Stomach smooth muscle (tissue), 2 donors: ENCODE data around the gene ZFP36L1.

ENCODE experiments used
- H3K27ac ChIP-seq: one replicate; pipeline ENCODE4 v1.7.0; 2013; ENCODE audit warnings: mild to moderate bottlenecking, low read length, inconsistent platforms
- H3K27me3 ChIP-seq, 2 donors: one replicate each; pipeline ENCODE4 v1.7.0; 2013; ENCODE audit warnings: low read length in 2 of 2; ENCODE audit not compliant: insufficient read depth in 2 of 2, control insufficient read depth in 1 of 2
- H3K36me3 ChIP-seq, 2 donors: one replicate each; pipeline ENCODE4 v1.7.0; 2013; ENCODE audit warnings: low read length in 2 of 2; ENCODE audit not compliant: control insufficient read depth in 2 of 2, insufficient read depth in 2 of 2
- H3K4me1 ChIP-seq: one replicate; pipeline ENCODE4 v1.7.0; 2013; ENCODE audit warnings: low read length; ENCODE audit not compliant: control insufficient read depth, insufficient read depth
- H3K4me3 ChIP-seq, 2 donors: one replicate each; pipeline ENCODE4 v1.7.0; 2013; ENCODE audit warnings: low read length in 2 of 2
- H3K9ac ChIP-seq, 2 donors: one replicate each; pipeline ENCODE4 v1.7.0; 2013; ENCODE audit warnings: low read length in 2 of 2, mild to moderate bottlenecking in 1 of 2
- H3K9me3 ChIP-seq, 2 donors: one replicate each; pipeline ENCODE4 v1.7.0; 2013; ENCODE audit warnings: low read length in 2 of 2; ENCODE audit not compliant: control insufficient read depth in 2 of 2
- donor health status: healthy.
- donor health status: Pancreatic carcinoma.

ZFP36L1 gene

DNA sequence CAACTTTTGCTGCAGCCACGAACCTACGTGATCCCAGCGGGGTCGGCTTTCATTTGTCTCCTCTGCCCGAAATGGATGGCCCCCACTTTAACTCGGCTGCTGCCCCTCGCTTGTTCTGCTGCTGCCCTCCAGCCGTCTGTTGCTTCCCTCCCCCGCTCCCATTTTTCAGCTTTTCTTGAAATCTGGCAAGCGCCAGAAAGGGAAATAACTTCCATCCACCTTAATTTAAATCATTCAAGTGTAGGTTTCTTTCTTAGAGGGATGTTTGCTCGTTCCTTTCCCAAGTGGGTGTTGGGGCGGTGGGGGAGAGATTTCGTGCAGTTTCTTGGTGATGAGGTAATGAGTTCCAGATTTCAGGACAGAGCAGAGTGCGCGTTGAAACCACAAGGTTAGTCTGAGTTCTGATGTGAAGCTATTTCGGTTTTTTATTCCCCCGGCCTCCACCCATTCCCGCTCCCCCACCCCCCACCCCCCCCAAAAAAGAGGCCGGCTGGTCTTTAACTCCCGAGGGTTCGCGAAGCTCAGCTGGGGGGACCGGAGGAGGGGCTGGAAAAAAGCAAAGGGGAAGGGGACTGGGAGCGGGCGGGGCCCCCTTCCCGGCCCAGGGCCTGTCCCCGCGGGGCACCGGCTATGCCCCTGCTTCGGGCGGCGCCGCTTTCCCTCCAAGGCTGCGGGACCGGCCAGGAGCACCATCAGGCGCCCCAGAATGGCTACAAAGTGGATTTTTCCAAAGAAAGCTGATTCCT, 2.2 kb upstream of the ZFP36L1 start:
- Histone ChIP-seq H3K27me3 (no peaks in the 10 kb centered on the region), H3K9me3 (no peaks in the 10 kb centered on the region), H3K36me3 (peaks cover 19 to 23% of the 10 kb centered on the region in 2 donors), H3K4me1 (peaks cover 14% of the 10 kb centered on the region), H3K27ac (peak overlapping the region; percentile 100), H3K4me3 (peak overlapping the region; percentile 56 to 83), H3K9ac (peak overlapping the region; percentile 96 to 100)

DNA sequence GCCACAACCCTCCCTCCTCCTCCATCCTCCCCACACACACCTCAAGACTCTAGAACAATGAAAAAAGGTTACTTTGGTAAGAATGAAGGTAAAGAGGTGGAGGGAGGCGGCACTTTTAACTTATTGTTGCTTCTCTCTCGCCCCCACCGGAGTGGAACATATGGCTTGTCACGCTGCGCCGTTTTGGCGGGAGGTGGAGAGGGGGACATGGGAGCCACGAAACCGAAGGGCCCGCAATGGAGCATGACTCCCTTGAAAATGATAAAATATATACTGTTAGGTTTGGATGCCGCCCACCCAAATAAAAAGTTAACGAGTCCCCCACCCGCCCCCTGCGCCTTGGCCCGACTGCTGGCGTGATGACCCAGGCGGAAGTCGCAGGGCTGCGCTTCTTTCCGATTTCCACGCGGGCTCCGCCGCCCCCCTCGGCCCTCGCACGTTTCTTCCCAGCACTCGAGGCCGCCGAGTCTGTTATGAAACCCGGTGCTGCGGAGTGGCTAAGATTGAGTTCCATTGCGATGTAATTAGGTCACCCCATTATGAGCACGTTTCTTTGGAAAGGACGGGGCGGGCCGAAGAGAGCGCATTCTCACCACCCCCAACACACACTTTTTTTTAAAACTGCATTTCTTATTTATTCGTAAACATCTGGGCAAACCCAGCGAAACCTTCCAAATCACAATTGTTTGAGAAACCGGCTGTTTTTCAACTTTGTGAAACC, 1.4 kb upstream of the ZFP36L1 start:
- H3K36me3 ChIP-seq, result peaks cover 26 to 31% of the 10 kb centered on the region in 2 donors
- H3K4me1 ChIP-seq, result peaks cover 21% of the 10 kb centered on the region

DNA sequence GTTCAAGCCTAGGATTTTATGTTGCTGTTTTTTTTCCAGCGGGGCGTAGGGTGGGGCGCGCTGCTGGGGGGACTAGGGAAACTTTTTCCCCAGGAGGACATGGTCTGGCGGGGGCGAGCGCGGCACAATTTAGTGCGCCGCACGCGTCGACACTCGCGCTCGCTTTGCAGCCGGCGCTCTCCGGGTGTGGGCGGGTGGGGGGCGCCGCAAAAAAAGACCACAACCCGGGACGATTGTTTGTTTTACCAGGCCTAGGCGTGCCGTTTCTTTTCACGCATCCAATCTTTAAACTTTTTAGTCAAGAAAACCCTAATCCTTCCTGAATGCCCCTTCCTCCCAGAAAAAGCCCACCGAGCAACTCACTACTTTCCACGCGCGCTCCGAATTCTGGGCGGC, 865 bp upstream of the ZFP36L1 start:
- peak overlapping the region; percentile 100 for H3K27ac ChIP-seq
- peak overlapping the region; percentile 96 to 100 for H3K9ac ChIP-seq
- H3K4me3 ChIP-seq, result peak overlapping the region; percentile 78 to 83
- no peaks in the 10 kb centered on the region for H3K27me3 ChIP-seq
- H3K4me1 ChIP-seq, result peaks cover 25% of the 10 kb centered on the region
- H3K36me3 ChIP-seq, result peaks cover 29 to 35% of the 10 kb centered on the region in 2 donors
- no peaks in the 10 kb centered on the region for H3K9me3 ChIP-seq

More for the DNA sequence above, 1.4 kb upstream of the ZFP36L1 start:
- Histone ChIP-seq H3K27me3 (no peaks in the 10 kb centered on the region), H3K9me3 (no peaks in the 10 kb centered on the region), H3K9ac (peak overlapping the region; percentile 96 to 100), H3K4me3 (peak overlapping the region; percentile 78 to 83), H3K27ac (peak overlapping the region; percentile 100)

GRCh38 chr14:68792678-68792978, 239 bp downstream of the ZFP36L1 start:
- Histone ChIP-seq H3K27ac (peak overlapping the region; percentile 100), H3K4me1 (peaks cover 25% of the 10 kb centered on the region), H3K36me3 (peaks cover 31 to 40% of the 10 kb centered on the region in 2 donors), H3K9me3 (no peaks in the 10 kb centered on the region), H3K4me3 (peak overlapping the region; percentile 95 to 100), H3K27me3 (no peaks in the 10 kb centered on the region), H3K9ac (peak overlapping the region; percentile 96 to 100)

DNA sequence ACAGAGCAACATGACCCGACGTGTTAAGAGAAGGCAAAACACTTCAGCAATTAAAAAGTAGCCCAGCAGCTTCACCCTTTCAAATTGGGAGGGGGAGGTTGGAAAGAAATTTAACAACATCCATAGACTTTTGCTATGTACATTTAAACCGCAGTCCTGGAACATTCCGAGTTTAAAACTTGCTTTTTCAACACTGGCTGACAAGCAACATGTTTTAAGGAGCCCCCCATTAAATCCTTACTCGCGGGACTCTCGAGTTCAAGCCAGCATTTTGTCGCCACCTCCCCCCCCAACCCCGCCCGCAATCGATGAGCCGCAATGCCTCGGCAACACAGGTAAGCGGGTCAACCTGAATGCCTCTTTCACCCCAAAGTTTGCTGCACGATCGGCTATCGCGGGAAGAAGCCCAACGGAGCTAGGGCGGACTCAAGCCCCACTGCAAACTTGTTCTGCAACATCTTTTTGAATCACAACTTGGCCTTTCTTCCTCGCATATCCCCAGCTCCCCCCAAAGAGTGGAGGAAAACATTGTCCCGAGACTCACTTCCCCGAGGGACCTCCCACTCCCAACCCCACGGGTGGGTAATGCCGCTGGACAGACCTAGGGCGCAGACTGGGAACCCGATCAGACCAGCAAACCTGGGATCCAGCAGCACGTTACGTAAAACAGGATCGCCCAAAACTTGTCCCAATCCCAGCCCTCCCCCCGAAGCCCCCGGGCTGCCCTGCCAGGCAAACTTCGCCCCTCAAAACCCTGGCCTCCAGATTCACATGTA, 777 bp downstream of the ZFP36L1 start:
- Histone ChIP-seq H3K36me3 (peaks cover 36 to 45% of the 10 kb centered on the region in 2 donors), H3K27ac (peak overlapping the region; percentile 100), H3K9ac (peak overlapping the region; percentile 96 to 100), H3K9me3 (no peaks in the 10 kb centered on the region), H3K4me3 (peak overlapping the region; percentile 95 to 100), H3K27me3 (no peaks in the 10 kb centered on the region), H3K4me1 (peaks cover 29% of the 10 kb centered on the region)

- peak overlapping the region; percentile 96 to 100 for H3K9ac ChIP-seq
- H3K4me1 ChIP-seq, result peaks cover 29% of the 10 kb centered on the region
- H3K4me3 ChIP-seq, result peak overlapping the region; percentile 95 to 100
- H3K9me3 ChIP-seq, result no peaks in the 10 kb centered on the region
- H3K36me3 ChIP-seq, result peaks cover 39 to 48% of the 10 kb centered on the region in 2 donors
- peak overlapping the region; percentile 100 for H3K27ac ChIP-seq
- H3K27me3 ChIP-seq, result no peaks in the 10 kb centered on the region
These were observed 1.6 kb downstream of the ZFP36L1 start for GRCh38 chr14:68791078-68791901.

- no peaks in the 10 kb centered on the region for H3K27me3 ChIP-seq
- peaks cover 33% of the 10 kb centered on the region for H3K4me1 ChIP-seq
- peak overlapping the region; percentile 100 for H3K27ac ChIP-seq
- H3K36me3 ChIP-seq, result peaks cover 41 to 48% of the 10 kb centered on the region in 2 donors
- H3K9ac ChIP-seq, result peak overlapping the region; percentile 96 to 100
- no peaks in the 10 kb centered on the region for H3K9me3 ChIP-seq
- H3K4me3 ChIP-seq, result peak overlapping the region; percentile 95 to 100
These were observed 2.2 kb downstream of the ZFP36L1 start for GRCh38 chr14:68790644-68791077.

- Histone ChIP-seq H3K9me3 (no peaks in the 10 kb centered on the region), H3K36me3 (peaks cover 41 to 48% of the 10 kb centered on the region in 2 donors), H3K27me3 (no peaks in the 10 kb centered on the region), H3K4me1 (peaks cover 40% of the 10 kb centered on the region), H3K27ac (peak overlapping the region; percentile 100), H3K4me3 (peak overlapping the region; percentile 95 to 100), H3K9ac (peak overlapping the region; percentile 96 to 100)
These were observed 2.8 kb downstream of the ZFP36L1 start for GRCh38 chr14:68789821-68790643.

DNA sequence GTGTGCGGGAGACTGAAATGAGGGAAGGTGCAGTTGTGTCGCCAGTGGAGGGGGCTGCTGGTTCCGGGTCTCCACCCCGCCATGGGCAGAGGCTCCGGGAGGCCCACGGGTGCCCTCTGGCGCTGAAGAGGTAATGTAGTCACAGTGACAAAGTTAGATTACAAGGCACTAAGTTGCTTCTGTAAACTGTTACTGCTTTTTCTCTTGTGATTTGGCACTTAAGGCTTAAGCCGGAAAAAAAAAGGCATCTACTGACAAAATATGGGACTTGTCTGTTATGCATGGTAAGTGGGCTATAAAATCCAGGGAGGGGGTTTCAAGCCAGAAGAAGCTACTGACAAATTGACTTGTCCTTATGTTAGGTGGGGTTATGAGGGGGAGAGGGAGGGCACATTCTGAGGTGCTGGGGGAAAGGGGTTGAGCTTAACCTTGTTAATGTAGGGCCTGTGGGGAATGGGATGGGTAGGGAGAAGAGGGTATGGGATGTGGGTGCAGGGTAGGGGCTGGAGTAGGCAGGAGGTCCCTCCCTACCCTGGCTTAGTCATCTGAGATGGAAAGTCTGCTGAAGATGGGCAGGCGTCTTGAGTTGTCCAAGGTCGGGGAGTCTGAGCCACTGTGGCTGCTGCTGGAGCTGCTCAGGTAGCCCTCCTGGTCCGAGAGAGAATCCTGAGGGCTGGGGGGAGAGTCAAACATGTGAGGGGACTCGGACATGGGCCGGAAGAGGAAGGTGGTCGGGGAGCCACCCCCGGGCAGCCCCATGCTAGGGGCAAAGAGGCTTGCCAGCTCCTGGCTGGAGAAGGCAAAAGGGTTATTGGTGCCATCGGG, 3.7 kb downstream of the ZFP36L1 start:
- H3K4me1 ChIP-seq, result peaks cover 40% of the 10 kb centered on the region
- peak overlapping the region; percentile 96 to 100 for H3K9ac ChIP-seq
- peaks cover 41 to 48% of the 10 kb centered on the region in 2 donors for H3K36me3 ChIP-seq
- no peaks in the 10 kb centered on the region for H3K27me3 ChIP-seq
- H3K4me3 ChIP-seq, result peak overlapping the region; percentile 95 to 100
- peak overlapping the region; percentile 100 for H3K27ac ChIP-seq
- no peaks in the 10 kb centered on the region for H3K9me3 ChIP-seq
